HEK293 (cell line): ENCODE results near the gene LRRC49.

ENCODE experiments used
- CTCF ChIA-PET: fragments of 350-600 bp; formaldehyde crosslinking; extraction: SDS; loops from one replicate; lab custom pipeline; 2021; ENCODE audit warnings: antibody characterized with exemption; lab: Yijun Ruan, JAX
- POLR2A ChIA-PET: fragments of 300-600 bp; formaldehyde crosslinking; extraction: SDS; loops from one replicate; lab custom pipeline; 2020; ENCODE audit warnings: antibody characterized with exemption, inconsistent platforms; lab: Yijun Ruan, JAX
- H3K27ac ChIP-seq: fragments of 200-500 bp; sonication (Bioruptor generic); 2 replicates; pipeline ENCODE4 v1.5.1; 2014; ENCODE audit warnings: low read depth, low read length, control low read depth, inconsistent platforms; ENCODE audit errors: extremely low read depth
- H3K36me3 ChIP-seq, 2 experiments: fragments of 200-500 bp in 1 of 2; sonication (Bioruptor generic) in 1 of 2; 1 replicate in 1 of 2; 2 replicates in 1 of 2; pipeline ENCODE4 v1.5.1; 2014 to 2017; ENCODE audit warnings: inconsistent platforms in 2 of 2, low read length in 2 of 2; ENCODE audit not compliant: control insufficient read depth in 2 of 2, insufficient read depth in 1 of 2
- H3K4me1 ChIP-seq: fragments of 200-500 bp; sonication (Bioruptor generic); 2 replicates; pipeline ENCODE4 v1.5.1; 2014; ENCODE audit warnings: mild to moderate bottlenecking, low read length, inconsistent platforms; ENCODE audit not compliant: control insufficient read depth, insufficient read depth
- H3K4me3 ChIP-seq: 2 replicates; pipeline ENCODE4 v1.5.1; 2011; ENCODE audit warnings: low read depth, mild to moderate bottlenecking, control low read depth, low read length, moderate library complexity
- H3K9me3 ChIP-seq: fragments of 200-500 bp; sonication (Bioruptor generic); 2 replicates; pipeline ENCODE4 v1.5.1; 2014; ENCODE audit warnings: low read depth, low read length, inconsistent platforms; ENCODE audit not compliant: control insufficient read depth, insufficient read depth
- BCL11B ChIP-seq: fragments of 450-650 bp; formaldehyde crosslinking; IDR thresholded peaks from 2 replicates; pipeline ENCODE4 v1.5.1; 2016; ENCODE audit warnings: low read depth, missing biosample characterization, missing genetic modification characterization
- KLF16 ChIP-seq: fragments of 450-650 bp; formaldehyde crosslinking; IDR thresholded peaks from 2 replicates; pipeline ENCODE4 v1.5.1; 2017; ENCODE audit warnings: missing biosample characterization, missing genetic modification characterization
- OVOL3 ChIP-seq: fragments of 450-650 bp; formaldehyde crosslinking; IDR thresholded peaks from 2 replicates; pipeline ENCODE4 v1.5.1; 2016; ENCODE audit warnings: missing biosample characterization, missing genetic modification characterization
- SALL2 ChIP-seq: fragments of 450-650 bp; formaldehyde crosslinking; IDR thresholded peaks from 2 replicates; pipeline ENCODE4 v1.5.0; 2017; ENCODE audit warnings: missing biosample characterization, mild to moderate bottlenecking, missing genetic modification characterization, borderline replicate concordance
- ZBTB1 ChIP-seq: fragments of 450-650 bp; formaldehyde crosslinking; IDR thresholded peaks from 2 replicates; pipeline ENCODE4 v1.5.1; 2016; ENCODE audit warnings: missing biosample characterization, missing genetic modification characterization
- ZFP3 ChIP-seq: fragments of 450-650 bp; formaldehyde crosslinking; IDR thresholded peaks from 2 replicates; pipeline ENCODE4 v1.5.1; 2016; ENCODE audit warnings: low read depth, missing biosample characterization, missing genetic modification characterization
- ZNF138 ChIP-seq: fragments of 450-650 bp; formaldehyde crosslinking; IDR thresholded peaks from 2 replicates; pipeline ENCODE4 v1.5.1; 2016; ENCODE audit warnings: missing biosample characterization, missing genetic modification characterization, borderline replicate concordance
- ZNF248 ChIP-seq: fragments of 450-650 bp; formaldehyde crosslinking; IDR thresholded peaks from 2 replicates; pipeline ENCODE4 v1.5.1; 2017; ENCODE audit warnings: missing biosample characterization, missing genetic modification characterization
- ZNF585B ChIP-seq: fragments of 450-650 bp; formaldehyde crosslinking; IDR thresholded peaks from 2 replicates; pipeline ENCODE4 v1.5.1; 2016; ENCODE audit warnings: missing biosample characterization, missing genetic modification characterization
- ZNF621 ChIP-seq: fragments of 450-650 bp; formaldehyde crosslinking; IDR thresholded peaks from 2 replicates; pipeline ENCODE4 v1.5.1; 2017; ENCODE audit warnings: missing biosample characterization, missing genetic modification characterization
- ZNF670 ChIP-seq: fragments of 450-650 bp; formaldehyde crosslinking; IDR thresholded peaks from 2 replicates; pipeline ENCODE4 v1.5.1; 2016; ENCODE audit warnings: missing biosample characterization, missing genetic modification characterization, low read depth
- ZSCAN16 ChIP-seq: fragments of 450-650 bp; formaldehyde crosslinking; IDR thresholded peaks from 2 replicates; pipeline ENCODE4 v1.5.1; 2016; ENCODE audit warnings: missing biosample characterization, missing genetic modification characterization
- TF ChIP-seq, protein P1 (sequence below): fragments of 450-650 bp; formaldehyde crosslinking; IDR thresholded peaks from 2 replicates; pipeline ENCODE4 v1.5.1; 2016; ENCODE audit warnings: missing biosample characterization, missing genetic modification characterization
- TF ChIP-seq, protein P2 (sequence below): fragments of 450-650 bp; formaldehyde crosslinking; IDR thresholded peaks from 2 replicates; pipeline ENCODE4 v1.5.1; 2016; ENCODE audit warnings: missing biosample characterization, missing genetic modification characterization
- TF ChIP-seq, protein P3 (sequence below): fragments of 450-650 bp; formaldehyde crosslinking; conservative IDR thresholded peaks from 2 replicates; pipeline ENCODE4 v1.5.1; 2016; ENCODE audit warnings: low read depth, missing biosample characterization, missing genetic modification characterization
- TF ChIP-seq, protein P4 (sequence below): fragments of 450-650 bp; formaldehyde crosslinking; IDR thresholded peaks from 2 replicates; pipeline ENCODE4 v1.5.1; 2016; ENCODE audit warnings: missing biosample characterization, missing genetic modification characterization, borderline replicate concordance
- TF ChIP-seq, protein P5 (sequence below): fragments of 450-650 bp; formaldehyde crosslinking; IDR thresholded peaks from 2 replicates; pipeline ENCODE4 v1.5.1; 2016; ENCODE audit warnings: missing biosample characterization, missing genetic modification characterization
- TF ChIP-seq, protein P6 (sequence below): fragments of 450-650 bp; formaldehyde crosslinking; IDR thresholded peaks from 2 replicates; pipeline ENCODE4 v1.5.1; 2016; ENCODE audit warnings: missing biosample characterization, missing genetic modification characterization

LRRC49 gene

DNA sequence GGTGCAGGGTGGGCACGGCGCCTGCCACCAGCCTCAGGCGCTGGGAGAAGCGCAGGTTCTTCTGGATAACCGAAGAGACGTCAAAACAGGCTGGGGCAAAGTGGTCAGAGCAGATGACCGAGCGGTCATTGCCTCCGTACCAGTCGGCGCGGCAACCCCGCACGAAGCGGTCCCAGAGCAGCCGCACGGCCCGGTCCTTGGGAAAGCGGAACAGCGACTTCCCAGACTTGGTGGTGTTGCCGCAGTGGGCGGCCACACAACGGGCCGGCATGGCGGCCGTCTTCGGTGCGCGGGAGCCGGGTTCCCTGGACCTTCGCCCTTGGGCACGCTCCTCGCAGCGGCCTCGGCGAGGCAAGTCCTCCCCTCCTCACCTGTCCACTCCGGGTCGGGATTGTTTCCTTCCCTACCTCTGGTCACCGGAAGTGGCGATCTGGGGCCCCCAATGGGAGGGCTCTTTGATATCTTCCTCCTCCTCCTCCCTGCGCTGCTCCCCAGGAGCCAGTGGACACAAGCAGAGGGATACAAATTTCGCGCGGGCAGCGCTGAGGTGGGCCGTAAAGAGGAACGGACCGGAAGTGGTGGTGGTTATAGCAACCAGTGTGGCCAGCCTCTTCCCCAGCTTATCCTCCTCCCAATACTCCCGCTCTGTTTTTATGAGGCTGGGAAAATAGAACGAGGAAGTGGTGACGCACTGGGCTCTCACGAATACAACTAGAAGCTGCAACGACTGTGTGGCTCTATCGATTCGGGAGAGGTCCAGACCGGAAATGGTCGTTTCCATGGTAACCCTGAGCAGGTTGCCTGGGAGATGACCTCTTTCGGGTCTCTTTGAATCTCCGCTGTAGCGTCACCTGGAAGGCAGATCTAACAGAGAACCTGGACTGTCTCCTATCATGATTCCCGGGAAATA is at the start of gene LRRC49, which contains the start of gene THAP10 (continued):
- TF ChIP-seq, protein P1, sequence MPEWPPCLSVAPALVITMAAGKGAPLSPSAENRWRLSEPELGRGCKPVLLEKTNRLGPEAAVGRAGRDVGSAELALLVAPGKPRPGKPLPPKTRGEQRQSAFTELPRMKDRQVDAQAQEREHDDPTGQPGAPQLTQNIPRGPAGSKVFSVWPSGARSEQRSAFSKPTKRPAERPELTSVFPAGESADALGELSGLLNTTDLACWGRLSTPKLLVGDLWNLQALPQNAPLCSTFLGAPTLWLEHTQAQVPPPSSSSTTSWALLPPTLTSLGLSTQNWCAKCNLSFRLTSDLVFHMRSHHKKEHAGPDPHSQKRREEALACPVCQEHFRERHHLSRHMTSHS, result no peak
- TF ChIP-seq, protein P2, sequence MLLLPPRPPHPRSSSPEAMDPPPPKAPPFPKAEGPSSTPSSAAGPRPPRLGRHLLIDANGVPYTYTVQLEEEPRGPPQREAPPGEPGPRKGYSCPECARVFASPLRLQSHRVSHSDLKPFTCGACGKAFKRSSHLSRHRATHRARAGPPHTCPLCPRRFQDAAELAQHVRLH (tag by site-specific recombination), result peak; percentile 99
- TF ChIP-seq ZNF621, result no peak
- no peak for TF ChIP-seq SALL2 (tag by site-specific recombination)

DNA sequence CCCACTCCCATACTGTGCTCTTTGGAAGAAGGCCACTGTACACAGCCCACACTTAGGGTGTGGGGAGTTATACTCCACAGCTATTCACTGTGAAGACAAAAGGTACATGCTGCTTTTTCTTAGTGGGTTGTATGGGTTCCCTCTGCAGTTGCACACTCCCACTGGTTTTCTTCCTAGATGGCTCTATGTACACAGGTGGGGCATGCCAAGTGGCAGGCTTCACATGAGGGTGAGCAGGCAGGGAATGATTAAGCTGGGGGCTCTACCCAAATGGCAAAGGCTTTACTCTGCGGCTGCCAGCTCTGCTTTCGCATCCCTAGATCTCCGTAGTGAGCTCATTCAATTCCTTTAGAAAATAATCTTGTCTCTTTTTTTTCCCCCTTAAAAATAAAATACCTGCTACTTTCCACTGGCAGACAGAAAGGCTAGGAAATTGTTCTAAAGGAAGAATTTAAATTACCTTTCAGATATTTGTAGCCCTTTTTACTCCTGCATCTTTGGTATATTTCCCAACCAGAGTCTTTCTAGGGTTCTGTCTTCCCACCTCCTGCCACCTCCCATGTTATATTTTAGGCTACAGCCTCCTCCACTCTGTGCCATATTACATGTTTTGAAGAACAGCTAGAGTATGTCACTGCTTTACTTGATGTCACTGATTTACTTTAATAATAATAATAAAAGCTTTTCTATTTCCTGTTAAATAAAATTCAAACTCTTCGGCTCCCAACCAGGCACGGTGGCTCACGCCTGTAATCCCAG is 46.8 kb upstream of the LRRC49 start:
- Histone ChIP-seq H3K9me3 (no peaks in the 10 kb centered on the region), H3K36me3 (peaks cover 1 to 8% of the 10 kb centered on the region in 2 experiments; a peak in 2 of 3 replicates), H3K4me1 (no peaks in the 10 kb centered on the region), H3K4me3 (no peak overlapping the region)
- TF ChIP-seq, protein P3, sequence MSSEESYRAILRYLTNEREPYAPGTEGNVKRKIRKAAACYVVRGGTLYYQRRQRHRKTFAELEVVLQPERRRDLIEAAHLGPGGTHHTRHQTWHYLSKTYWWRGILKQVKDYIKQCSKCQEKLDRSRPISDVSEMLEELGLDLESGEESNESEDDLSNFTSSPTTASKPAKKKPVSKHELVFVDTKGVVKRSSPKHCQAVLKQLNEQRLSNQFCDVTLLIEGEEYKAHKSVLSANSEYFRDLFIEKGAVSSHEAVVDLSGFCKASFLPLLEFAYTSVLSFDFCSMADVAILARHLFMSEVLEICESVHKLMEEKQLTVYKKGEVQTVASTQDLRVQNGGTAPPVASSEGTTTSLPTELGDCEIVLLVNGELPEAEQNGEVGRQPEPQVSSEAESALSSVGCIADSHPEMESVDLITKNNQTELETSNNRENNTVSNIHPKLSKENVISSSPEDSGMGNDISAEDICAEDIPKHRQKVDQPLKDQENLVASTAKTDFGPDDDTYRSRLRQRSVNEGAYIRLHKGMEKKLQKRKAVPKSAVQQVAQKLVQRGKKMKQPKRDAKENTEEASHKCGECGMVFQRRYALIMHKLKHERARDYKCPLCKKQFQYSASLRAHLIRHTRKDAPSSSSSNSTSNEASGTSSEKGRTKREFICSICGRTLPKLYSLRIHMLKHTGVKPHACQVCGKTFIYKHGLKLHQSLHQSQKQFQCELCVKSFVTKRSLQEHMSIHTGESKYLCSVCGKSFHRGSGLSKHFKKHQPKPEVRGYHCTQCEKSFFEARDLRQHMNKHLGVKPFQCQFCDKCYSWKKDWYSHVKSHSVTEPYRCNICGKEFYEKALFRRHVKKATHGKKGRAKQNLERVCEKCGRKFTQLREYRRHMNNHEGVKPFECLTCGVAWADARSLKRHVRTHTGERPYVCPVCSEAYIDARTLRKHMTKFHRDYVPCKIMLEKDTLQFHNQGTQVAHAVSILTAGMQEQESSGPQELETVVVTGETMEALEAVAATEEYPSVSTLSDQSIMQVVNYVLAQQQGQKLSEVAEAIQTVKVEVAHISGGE (tag by site-specific recombination), result no peak
- TF ChIP-seq ZFP3 (tag by site-specific recombination) (no peak), BCL11B (tag by site-specific recombination) (no peak), ZNF585B (tag by site-specific recombination) (no peak), ZNF670 (tag by site-specific recombination) (no peak)
- TF ChIP-seq, all 188 proteins: peak for 0
- no peak overlapping the region for H3K27ac ChIP-seq
- CTCF ChIA-PET, result interaction anchor here (0.6 to 1.6 kb wide), 4 partner anchors 9 to 29 kb away, joined by 3 to 9 read pairs (median 4); no protein-coding TSS in a partner anchor
- POLR2A ChIA-PET, result no interaction called here

DNA sequence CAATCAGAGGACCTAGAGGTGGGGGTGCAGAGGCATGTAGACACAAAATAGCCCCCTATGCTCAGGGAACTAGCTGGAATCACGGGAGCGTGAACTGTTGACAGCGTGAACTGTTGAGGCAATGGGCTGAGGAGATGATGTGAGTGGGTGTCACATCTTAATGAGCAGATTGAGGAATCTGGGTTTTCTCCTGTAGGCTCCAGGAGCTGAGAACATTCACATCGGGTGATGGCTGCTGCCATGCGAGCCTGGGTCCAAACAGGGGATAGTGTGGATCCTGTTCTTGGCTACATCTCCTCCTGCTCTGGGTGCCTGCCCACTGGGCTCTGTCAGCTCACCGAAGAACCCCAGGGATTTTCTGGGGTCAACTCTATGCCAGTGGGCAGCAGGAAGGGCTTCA is 40.7 kb upstream of the LRRC49 start:
- H3K4me3 ChIP-seq, result no peak overlapping the region
- H3K27ac ChIP-seq, result no peak overlapping the region
- POLR2A ChIA-PET, result interaction anchor here (0.6 kb wide), 2 partner anchors 18 to 54 kb away, joined by 3 read pairs; no protein-coding TSS in a partner anchor
- peaks cover 9% of the 10 kb centered on the region for H3K4me1 ChIP-seq
- H3K36me3 ChIP-seq, result peaks cover 9 to 22% of the 10 kb centered on the region in 2 experiments; a peak in 2 of 3 replicates
- no peaks in the 10 kb centered on the region for H3K9me3 ChIP-seq
- CTCF ChIA-PET, result interaction anchor here (1.2 to 2.8 kb wide), 7 partner anchors 9 to 40 kb away, joined by 3 to 15 read pairs (median 7); no protein-coding TSS in a partner anchor
- no peak for TF ChIP-seq ZSCAN16 (tag by site-specific recombination)
- TF ChIP-seq, protein P4, sequence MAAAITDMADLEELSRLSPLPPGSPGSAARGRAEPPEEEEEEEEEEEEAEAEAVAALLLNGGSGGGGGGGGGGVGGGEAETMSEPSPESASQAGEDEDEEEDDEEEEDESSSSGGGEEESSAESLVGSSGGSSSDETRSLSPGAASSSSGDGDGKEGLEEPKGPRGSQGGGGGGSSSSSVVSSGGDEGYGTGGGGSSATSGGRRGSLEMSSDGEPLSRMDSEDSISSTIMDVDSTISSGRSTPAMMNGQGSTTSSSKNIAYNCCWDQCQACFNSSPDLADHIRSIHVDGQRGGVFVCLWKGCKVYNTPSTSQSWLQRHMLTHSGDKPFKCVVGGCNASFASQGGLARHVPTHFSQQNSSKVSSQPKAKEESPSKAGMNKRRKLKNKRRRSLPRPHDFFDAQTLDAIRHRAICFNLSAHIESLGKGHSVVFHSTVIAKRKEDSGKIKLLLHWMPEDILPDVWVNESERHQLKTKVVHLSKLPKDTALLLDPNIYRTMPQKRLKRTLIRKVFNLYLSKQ (tag by site-specific recombination), result no peak
- TF ChIP-seq ZNF248, result no peak
- TF ChIP-seq, protein P5, sequence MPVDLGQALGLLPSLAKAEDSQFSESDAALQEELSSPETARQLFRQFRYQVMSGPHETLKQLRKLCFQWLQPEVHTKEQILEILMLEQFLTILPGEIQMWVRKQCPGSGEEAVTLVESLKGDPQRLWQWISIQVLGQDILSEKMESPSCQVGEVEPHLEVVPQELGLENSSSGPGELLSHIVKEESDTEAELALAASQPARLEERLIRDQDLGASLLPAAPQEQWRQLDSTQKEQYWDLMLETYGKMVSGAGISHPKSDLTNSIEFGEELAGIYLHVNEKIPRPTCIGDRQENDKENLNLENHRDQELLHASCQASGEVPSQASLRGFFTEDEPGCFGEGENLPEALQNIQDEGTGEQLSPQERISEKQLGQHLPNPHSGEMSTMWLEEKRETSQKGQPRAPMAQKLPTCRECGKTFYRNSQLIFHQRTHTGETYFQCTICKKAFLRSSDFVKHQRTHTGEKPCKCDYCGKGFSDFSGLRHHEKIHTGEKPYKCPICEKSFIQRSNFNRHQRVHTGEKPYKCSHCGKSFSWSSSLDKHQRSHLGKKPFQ (tag by site-specific recombination), result no peak
- no peak for TF ChIP-seq ZBTB1
- TF ChIP-seq, protein P6, sequence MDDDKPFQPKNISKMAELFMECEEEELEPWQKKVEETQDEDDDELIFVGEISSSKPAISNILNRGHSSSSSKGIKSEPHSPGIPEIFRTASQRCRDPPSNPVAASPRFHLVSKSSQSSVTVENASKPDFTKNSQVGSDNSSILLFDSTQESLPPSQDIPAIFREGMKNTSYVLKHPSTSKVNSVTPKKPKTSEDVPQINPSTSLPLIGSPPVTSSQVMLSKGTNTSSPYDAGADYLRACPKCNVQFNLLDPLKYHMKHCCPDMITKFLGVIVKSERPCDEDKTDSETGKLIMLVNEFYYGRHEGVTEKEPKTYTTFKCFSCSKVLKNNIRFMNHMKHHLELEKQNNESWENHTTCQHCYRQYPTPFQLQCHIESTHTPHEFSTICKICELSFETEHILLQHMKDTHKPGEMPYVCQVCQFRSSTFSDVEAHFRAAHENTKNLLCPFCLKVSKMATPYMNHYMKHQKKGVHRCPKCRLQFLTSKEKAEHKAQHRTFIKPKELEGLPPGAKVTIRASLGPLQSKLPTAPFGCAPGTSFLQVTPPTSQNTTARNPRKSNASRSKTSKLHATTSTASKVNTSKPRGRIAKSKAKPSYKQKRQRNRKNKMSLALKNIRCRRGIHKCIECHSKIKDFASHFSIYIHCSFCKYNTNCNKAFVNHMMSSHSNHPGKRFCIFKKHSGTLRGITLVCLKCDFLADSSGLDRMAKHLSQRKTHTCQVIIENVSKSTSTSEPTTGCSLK (tag by site-specific recombination), result no peak
- TF ChIP-seq ZNF138 (tag by site-specific recombination), result no peak
- TF ChIP-seq, protein P1, result no peak
- TF ChIP-seq KLF16, result no peak
- TF ChIP-seq OVOL3, result no peak
